Measurements from ENCODE around the gene TTF2. TPM values are rescaled to one million over a fixed set of nuclear protein-coding genes. Genes with fewer than 3 reads are reported as not detected.
"Not testable (repeated sequence)": the region's sequence is repeated elsewhere in the genome, so short reads cannot be mapped to it uniquely, and the experiment has no call there.

The TTF2 gene
- polyA plus RNA-seq, 1 donor (not counting 4 experiments of a cell fraction or from before 2014, with no cell fraction given) = 23.0 TPM

DNA sequence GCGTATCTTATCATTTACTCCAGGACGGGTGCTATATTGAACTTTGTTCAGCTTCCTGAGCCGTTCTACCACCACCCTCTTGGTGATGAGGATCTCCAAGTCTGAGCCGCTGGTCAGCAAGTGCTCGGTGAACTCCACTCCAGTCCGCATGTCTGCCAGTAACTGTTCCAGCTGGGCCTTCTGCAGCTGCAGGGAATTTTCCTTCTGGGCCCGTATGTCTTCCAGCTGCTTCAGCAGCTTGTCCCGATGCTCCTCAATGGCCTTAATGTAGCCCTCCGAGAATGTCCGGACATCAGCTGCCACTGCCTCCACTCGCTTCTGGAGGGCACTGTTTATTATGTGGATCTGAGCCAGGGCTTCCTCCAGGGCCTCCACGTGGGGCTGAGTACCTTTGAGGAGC, 58.0 kb downstream of the TTF2 start:
- dilution Hi-C loops (cut with MboI; ENCODE audit: extremely low pct_ligation_motif_present, low sequenced_read_pairs) = no loop called here
- Histone ChIP-seq H3K27me3 (ENCODE audit: control insufficient read depth, extremely low read depth, insufficient read depth, low read length) (no peaks in the 10 kb centered on the region), H3K4me2 (ENCODE audit: control insufficient read depth, extremely low read depth, insufficient read depth, low read depth, low read length) (no peak overlapping the region), H2AFZ (ENCODE audit: control insufficient read depth, low read length) (no peak overlapping the region), H3K4me1 (ENCODE audit: control insufficient read depth, extremely low read depth, insufficient read depth, low read length) (peaks cover 12% of the 10 kb centered on the region), H3K79me2 (ENCODE audit: control insufficient read depth, insufficient read depth, low read length) (no peaks in the 10 kb centered on the region), H4K20me1 (ENCODE audit: control insufficient read depth, extremely low read depth, insufficient read depth, low read length) (no peaks in the 10 kb centered on the region), H3K4me3 (ENCODE audit: control insufficient read depth in 2 of 3, extremely low read depth in 1 of 3, insufficient read depth in 2 of 3, low read depth in 1 of 3, low read length in 3 of 3) (no peak overlapping the region), H3K9ac (ENCODE audit: control insufficient read depth, extremely low read depth, insufficient read depth, low read length) (no peak overlapping the region), H3K36me3 (ENCODE audit: control insufficient read depth in 2 of 2, extremely low read depth in 1 of 2, insufficient read depth in 2 of 2, low read length in 2 of 2) (peaks cover 2 to 8% of the 10 kb centered on the region in 2 experiments), H3K9me1 (ENCODE audit: control insufficient read depth, extremely low read depth, insufficient read depth, low read length) (peaks cover 2% of the 10 kb centered on the region), H3K9me3 (ENCODE audit: control insufficient read depth, low read depth, low read length) (no peaks in the 10 kb centered on the region), H3K27ac (ENCODE audit: control insufficient read depth, insufficient read depth, low read length) (no peak overlapping the region)
- no peak for FAIRE-seq
- no peak for TF ChIP-seq EZH2 (IDR thresholded peaks at IDR 0.05; ENCODE audit: low read length)
- TF ChIP-seq, protein P1, sequence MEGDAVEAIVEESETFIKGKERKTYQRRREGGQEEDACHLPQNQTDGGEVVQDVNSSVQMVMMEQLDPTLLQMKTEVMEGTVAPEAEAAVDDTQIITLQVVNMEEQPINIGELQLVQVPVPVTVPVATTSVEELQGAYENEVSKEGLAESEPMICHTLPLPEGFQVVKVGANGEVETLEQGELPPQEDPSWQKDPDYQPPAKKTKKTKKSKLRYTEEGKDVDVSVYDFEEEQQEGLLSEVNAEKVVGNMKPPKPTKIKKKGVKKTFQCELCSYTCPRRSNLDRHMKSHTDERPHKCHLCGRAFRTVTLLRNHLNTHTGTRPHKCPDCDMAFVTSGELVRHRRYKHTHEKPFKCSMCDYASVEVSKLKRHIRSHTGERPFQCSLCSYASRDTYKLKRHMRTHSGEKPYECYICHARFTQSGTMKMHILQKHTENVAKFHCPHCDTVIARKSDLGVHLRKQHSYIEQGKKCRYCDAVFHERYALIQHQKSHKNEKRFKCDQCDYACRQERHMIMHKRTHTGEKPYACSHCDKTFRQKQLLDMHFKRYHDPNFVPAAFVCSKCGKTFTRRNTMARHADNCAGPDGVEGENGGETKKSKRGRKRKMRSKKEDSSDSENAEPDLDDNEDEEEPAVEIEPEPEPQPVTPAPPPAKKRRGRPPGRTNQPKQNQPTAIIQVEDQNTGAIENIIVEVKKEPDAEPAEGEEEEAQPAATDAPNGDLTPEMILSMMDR (optimal IDR thresholded peaks at IDR 0.05 in 1 of 3, IDR thresholded peaks at IDR 0.05 in 1 of 3, conservative IDR thresholded peaks at IDR 0.05 in 1 of 3; ENCODE audit: extremely low read depth in 1 of 3, insufficient read depth in 2 of 3, low read length in 3 of 3) = no peak
- DNase-seq (ENCODE audit: low read depth, low spot score) = no peak

DNA sequence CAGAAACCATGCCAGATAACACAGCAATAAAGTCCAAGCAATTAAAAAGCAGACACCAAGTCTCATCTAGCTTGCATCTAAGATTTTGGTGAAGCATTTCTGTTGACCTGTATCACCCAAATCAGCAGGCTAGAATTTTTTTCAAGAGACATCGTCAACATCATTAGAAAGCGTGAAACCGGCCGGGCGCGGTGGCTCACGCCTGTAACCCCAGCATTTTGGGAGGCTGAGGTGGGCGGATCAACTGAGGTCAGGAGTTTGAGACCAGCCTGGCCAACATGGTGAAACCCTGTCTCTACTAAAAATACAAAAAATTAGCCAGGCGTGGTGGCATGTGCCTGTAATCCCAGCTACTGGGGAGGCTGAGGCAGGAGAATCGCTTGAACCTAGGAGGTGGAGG, 59.0 kb downstream of the TTF2 start:
- H3K9me3 ChIP-seq (ENCODE audit: control insufficient read depth, low read depth, low read length); H2AFZ ChIP-seq (ENCODE audit: control insufficient read depth, low read length); H3K27me3 ChIP-seq (ENCODE audit: control insufficient read depth, extremely low read depth, insufficient read depth, low read length); H3K4me2 ChIP-seq (ENCODE audit: control insufficient read depth, extremely low read depth, insufficient read depth, low read depth, low read length); H3K36me3 ChIP-seq (ENCODE audit: control insufficient read depth in 2 of 2, extremely low read depth in 1 of 2, insufficient read depth in 2 of 2, low read length in 2 of 2); DNase-seq (ENCODE audit: low read depth, low spot score); H3K9me1 ChIP-seq (ENCODE audit: control insufficient read depth, extremely low read depth, insufficient read depth, low read length); H4K20me1 ChIP-seq (ENCODE audit: control insufficient read depth, extremely low read depth, insufficient read depth, low read length); dilution Hi-C loops (cut with MboI; ENCODE audit: extremely low pct_ligation_motif_present, low sequenced_read_pairs); H3K4me3 ChIP-seq (ENCODE audit: control insufficient read depth in 2 of 3, extremely low read depth in 1 of 3, insufficient read depth in 2 of 3, low read depth in 1 of 3, low read length in 3 of 3); H3K27ac ChIP-seq (ENCODE audit: control insufficient read depth, insufficient read depth, low read length); H3K79me2 ChIP-seq (ENCODE audit: control insufficient read depth, insufficient read depth, low read length); H3K9ac ChIP-seq (ENCODE audit: control insufficient read depth, extremely low read depth, insufficient read depth, low read length); FAIRE-seq: not testable (repeated sequence)
- peaks cover 12% of the 10 kb centered on the region for H3K4me1 ChIP-seq (ENCODE audit: control insufficient read depth, extremely low read depth, insufficient read depth, low read length)

Measured in keratinocyte (primary cell).